Measurements from ENCODE around the gene DBH.

DBH gene

GRCh38 chr9:133635533-133636531, at the start of gene DBH:
Gene DBH (plus strand): TSS chr9:133636363. CDS start chr9:133636372, 9 bp downstream.
- H3K27me3 Mint-ChIP-seq = no peaks in the 10 kb centered on the region
- H3K27ac Mint-ChIP-seq = no peak within 1 kb of the TSS
- no peaks in the 10 kb centered on the region for H3K4me1 Mint-ChIP-seq (ENCODE audit: low read depth)
- H3K9me3 Mint-ChIP-seq (ENCODE audit: low read depth) = no peaks in the 10 kb centered on the region
- H3K4me3 Mint-ChIP-seq = no peak within 1 kb of the TSS
- H3K36me3 Mint-ChIP-seq = no peaks in the 10 kb centered on the region

GRCh38 chr9:133587051-133587450, 49.1 kb upstream of the DBH start:
- Mint-ChIP-seq H3K36me3 (no peaks in the 10 kb centered on the region), H3K27me3 (peaks cover 10% of the 10 kb centered on the region), H3K4me3 (no peak overlapping the region)

GRCh38 chr9:133587466-133587865, 48.7 kb upstream of the DBH start:
- Mint-ChIP-seq H3K4me3 (no peak overlapping the region), H3K9me3 (ENCODE audit: low read depth) (no peaks in the 10 kb centered on the region), H3K27ac (no peak overlapping the region), H3K4me1 (ENCODE audit: low read depth) (peaks cover 3% of the 10 kb centered on the region), H3K27me3 (peaks cover 9% of the 10 kb centered on the region), H3K36me3 (no peaks in the 10 kb centered on the region)

More at GRCh38 chr9:133587051-133587450, 49.1 kb upstream of the DBH start:
- peaks cover 3% of the 10 kb centered on the region for H3K4me1 Mint-ChIP-seq (ENCODE audit: low read depth)
- no peak overlapping the region for H3K27ac Mint-ChIP-seq
- no peaks in the 10 kb centered on the region for H3K9me3 Mint-ChIP-seq (ENCODE audit: low read depth)

GRCh38 chr9:133589454-133590227, 46.5 kb upstream of the DBH start:
- H3K9me3 Mint-ChIP-seq (ENCODE audit: low read depth) = no peaks in the 10 kb centered on the region
- H3K36me3 Mint-ChIP-seq = no peaks in the 10 kb centered on the region
- no peaks in the 10 kb centered on the region for H3K4me1 Mint-ChIP-seq (ENCODE audit: low read depth)
- no peak overlapping the region for H3K4me3 Mint-ChIP-seq
- peaks cover 2% of the 10 kb centered on the region for H3K27me3 Mint-ChIP-seq
- H3K27ac Mint-ChIP-seq = no peak overlapping the region

- Mint-ChIP-seq H3K9me3 (ENCODE audit: low read depth) (no peaks in the 10 kb centered on the region), H3K27ac (no peak overlapping the region), H3K4me3 (no peak overlapping the region), H3K36me3 (no peaks in the 10 kb centered on the region), H3K27me3 (peaks cover 2% of the 10 kb centered on the region), H3K4me1 (ENCODE audit: low read depth) (no peaks in the 10 kb centered on the region)
Observed at GRCh38 chr9:133590231-133590855, 45.8 kb upstream of the DBH start.

- Mint-ChIP-seq H3K4me1 (ENCODE audit: low read depth) (no peaks in the 10 kb centered on the region), H3K27ac (no peak overlapping the region), H3K36me3 (no peaks in the 10 kb centered on the region), H3K9me3 (ENCODE audit: low read depth) (no peaks in the 10 kb centered on the region), H3K4me3 (no peak overlapping the region), H3K27me3 (no peaks in the 10 kb centered on the region)
Observed at GRCh38 chr9:133591116-133591910, 44.9 kb upstream of the DBH start.

- H3K36me3 Mint-ChIP-seq = peaks cover 2% of the 10 kb centered on the region
- peaks cover 1% of the 10 kb centered on the region for H3K27me3 Mint-ChIP-seq
- H3K9me3 Mint-ChIP-seq (ENCODE audit: low read depth) = peaks cover 2% of the 10 kb centered on the region
- H3K4me1 Mint-ChIP-seq (ENCODE audit: low read depth) = no peaks in the 10 kb centered on the region
- no peak overlapping the region for H3K4me3 Mint-ChIP-seq
- H3K27ac Mint-ChIP-seq = no peak overlapping the region
Observed at GRCh38 chr9:133591985-133592384, 44.2 kb upstream of the DBH start.

- H3K4me1 Mint-ChIP-seq (ENCODE audit: low read depth) = no peaks in the 10 kb centered on the region
- peaks cover 9% of the 10 kb centered on the region for H3K9me3 Mint-ChIP-seq (ENCODE audit: low read depth)
- H3K27ac Mint-ChIP-seq = no peak overlapping the region
- no peak overlapping the region for H3K4me3 Mint-ChIP-seq
- H3K27me3 Mint-ChIP-seq = peaks cover 3% of the 10 kb centered on the region
- H3K36me3 Mint-ChIP-seq = peaks cover 7% of the 10 kb centered on the region
Observed at GRCh38 chr9:133592731-133593409, 43.3 kb upstream of the DBH start.

GRCh38 chr9:133593587-133594253, 42.4 kb upstream of the DBH start:
- Mint-ChIP-seq H3K9me3 (ENCODE audit: low read depth) (peaks cover 9% of the 10 kb centered on the region), H3K36me3 (peaks cover 7% of the 10 kb centered on the region), H3K27ac (no peak overlapping the region), H3K4me3 (no peak overlapping the region), H3K4me1 (ENCODE audit: low read depth) (no peaks in the 10 kb centered on the region), H3K27me3 (peaks cover 3% of the 10 kb centered on the region)

GRCh38 chr9:133594310-133594709, 41.9 kb upstream of the DBH start:
- no peaks in the 10 kb centered on the region for H3K4me1 Mint-ChIP-seq (ENCODE audit: low read depth)
- H3K36me3 Mint-ChIP-seq = peaks cover 7% of the 10 kb centered on the region
- no peak overlapping the region for H3K27ac Mint-ChIP-seq

GRCh38 chr9:133595910-133596309, 40.3 kb upstream of the DBH start:
- Mint-ChIP-seq H3K4me1 (ENCODE audit: low read depth) (no peaks in the 10 kb centered on the region), H3K27me3 (peaks cover 3% of the 10 kb centered on the region), H3K4me3 (no peak overlapping the region), H3K9me3 (ENCODE audit: low read depth) (peaks cover 9% of the 10 kb centered on the region), H3K36me3 (peaks cover 7% of the 10 kb centered on the region), H3K27ac (no peak overlapping the region)

More at GRCh38 chr9:133594310-133594709, 41.9 kb upstream of the DBH start:
- Mint-ChIP-seq H3K4me3 (no peak overlapping the region), H3K27me3 (peaks cover 3% of the 10 kb centered on the region), H3K9me3 (ENCODE audit: low read depth) (peaks cover 9% of the 10 kb centered on the region)

GRCh38 chr9:133597316-133597957, 38.7 kb upstream of the DBH start:
- Mint-ChIP-seq H3K36me3 (peaks cover 7% of the 10 kb centered on the region), H3K4me3 (no peak overlapping the region), H3K4me1 (ENCODE audit: low read depth) (no peaks in the 10 kb centered on the region), H3K9me3 (ENCODE audit: low read depth) (peaks cover 9% of the 10 kb centered on the region), H3K27ac (no peak overlapping the region), H3K27me3 (peaks cover 3% of the 10 kb centered on the region)

- Mint-ChIP-seq H3K9me3 (ENCODE audit: low read depth) (peaks cover 9% of the 10 kb centered on the region), H3K4me1 (ENCODE audit: low read depth) (peaks cover under 1% of the 10 kb centered on the region), H3K36me3 (peaks cover 7% of the 10 kb centered on the region), H3K27ac (no peak overlapping the region), H3K4me3 (no peak overlapping the region), H3K27me3 (peaks cover 3% of the 10 kb centered on the region)
Observed at GRCh38 chr9:133598978-133599377, 37.2 kb upstream of the DBH start.

Measured in activated naive CD8-positive, alpha-beta T cell (primary cell).